ENCODE data around the gene SAMD4A. TPM values are rescaled to one million over a fixed set of nuclear protein-coding genes. Genes with fewer than 3 reads are reported as not detected.

The SAMD4A gene
- total and polyA plus RNA-seq, 10 donors: 2.3 to 31.0 (median 21.2) TPM

DNA sequence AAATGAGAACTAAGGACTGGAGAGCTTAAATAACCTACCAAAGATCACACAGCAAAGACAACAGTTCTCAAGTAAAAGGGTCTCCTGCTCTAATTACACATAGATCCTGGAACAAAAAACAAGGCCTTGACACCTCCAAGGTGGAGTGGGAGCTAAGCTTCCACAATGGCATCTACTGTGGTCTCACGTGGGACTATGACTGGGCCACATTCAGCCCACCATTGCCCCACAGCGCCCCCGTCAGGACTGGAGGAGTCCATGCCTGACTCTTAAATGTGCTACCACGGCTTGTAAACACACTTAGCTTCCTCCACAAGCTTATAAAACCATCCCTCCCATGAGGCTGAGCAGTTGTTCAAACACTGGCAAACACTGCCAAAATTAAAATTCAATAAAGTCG is 247.1 kb downstream of the SAMD4A start:
- 65 to 79% (median 75%) methylated on average over 5 of the region's 5 CpGs for WGBS, 5 donors
- Histone ChIP-seq H3K36me3 (no peaks in the 10 kb centered on the region), H3K27ac (no peak overlapping the region), H3K9me3 (no peaks in the 10 kb centered on the region), H3K4me1 (no peaks in the 10 kb centered on the region), H3K27me3 (replicated peaks in 1 of 7) (no peaks in the 10 kb centered on the region), H3K4me3 (no peak overlapping the region)
- no peak for DNase-seq
- intact Hi-C loops (cut with DNase I; ENCODE audit: low total_unique reads): no loop called here
- no peak for TF ChIP-seq POLR2AphosphoS5 (IDR thresholded peaks at IDR 0.05)
- TF ChIP-seq, protein P1, sequence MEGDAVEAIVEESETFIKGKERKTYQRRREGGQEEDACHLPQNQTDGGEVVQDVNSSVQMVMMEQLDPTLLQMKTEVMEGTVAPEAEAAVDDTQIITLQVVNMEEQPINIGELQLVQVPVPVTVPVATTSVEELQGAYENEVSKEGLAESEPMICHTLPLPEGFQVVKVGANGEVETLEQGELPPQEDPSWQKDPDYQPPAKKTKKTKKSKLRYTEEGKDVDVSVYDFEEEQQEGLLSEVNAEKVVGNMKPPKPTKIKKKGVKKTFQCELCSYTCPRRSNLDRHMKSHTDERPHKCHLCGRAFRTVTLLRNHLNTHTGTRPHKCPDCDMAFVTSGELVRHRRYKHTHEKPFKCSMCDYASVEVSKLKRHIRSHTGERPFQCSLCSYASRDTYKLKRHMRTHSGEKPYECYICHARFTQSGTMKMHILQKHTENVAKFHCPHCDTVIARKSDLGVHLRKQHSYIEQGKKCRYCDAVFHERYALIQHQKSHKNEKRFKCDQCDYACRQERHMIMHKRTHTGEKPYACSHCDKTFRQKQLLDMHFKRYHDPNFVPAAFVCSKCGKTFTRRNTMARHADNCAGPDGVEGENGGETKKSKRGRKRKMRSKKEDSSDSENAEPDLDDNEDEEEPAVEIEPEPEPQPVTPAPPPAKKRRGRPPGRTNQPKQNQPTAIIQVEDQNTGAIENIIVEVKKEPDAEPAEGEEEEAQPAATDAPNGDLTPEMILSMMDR (IDR thresholded peaks at IDR 0.05 in 8 of 11, conservative IDR thresholded peaks at IDR 0.05 in 3 of 11): no peak
- no peak for TF ChIP-seq POLR2A (IDR thresholded peaks at IDR 0.05)

DNA sequence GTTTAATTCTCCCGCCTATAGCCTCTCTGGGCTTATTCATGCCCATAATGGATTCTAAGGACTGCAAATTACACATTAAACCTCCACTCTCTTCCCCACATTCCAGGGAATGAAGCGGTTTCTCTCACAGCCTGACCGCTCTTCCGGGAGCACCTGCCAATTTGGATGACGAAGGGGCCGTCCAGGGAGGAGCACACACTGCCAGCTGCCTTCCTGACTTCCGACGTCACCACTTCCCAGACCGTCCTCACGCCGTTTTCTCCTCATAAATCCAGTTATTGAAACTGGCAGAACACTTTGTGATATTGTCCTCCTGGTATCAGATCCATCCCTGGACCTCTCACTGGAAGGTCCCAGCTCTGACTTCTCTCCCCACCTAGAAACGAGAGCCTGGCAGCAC is 248.1 kb downstream of the SAMD4A start:
- intact Hi-C loops (cut with DNase I; ENCODE audit: low total_unique reads): no loop called here
- Histone ChIP-seq H3K36me3 (no peaks in the 10 kb centered on the region), H3K27ac (no peak overlapping the region), H3K4me3 (no peak overlapping the region), H3K27me3 (replicated peaks in 1 of 7) (no peaks in the 10 kb centered on the region), H3K9me3 (no peaks in the 10 kb centered on the region), H3K4me1 (no peaks in the 10 kb centered on the region)
- no peak for TF ChIP-seq POLR2A (IDR thresholded peaks at IDR 0.05)
- TF ChIP-seq, protein P1 (IDR thresholded peaks at IDR 0.05 in 8 of 11, conservative IDR thresholded peaks at IDR 0.05 in 3 of 11): no peak
- TF ChIP-seq POLR2AphosphoS5 (IDR thresholded peaks at IDR 0.05): no peak
- WGBS, 5 donors: 77 to 86% (median 82%) methylated on average over 12 of the region's 12 CpGs
- DNase-seq: no peak

DNA sequence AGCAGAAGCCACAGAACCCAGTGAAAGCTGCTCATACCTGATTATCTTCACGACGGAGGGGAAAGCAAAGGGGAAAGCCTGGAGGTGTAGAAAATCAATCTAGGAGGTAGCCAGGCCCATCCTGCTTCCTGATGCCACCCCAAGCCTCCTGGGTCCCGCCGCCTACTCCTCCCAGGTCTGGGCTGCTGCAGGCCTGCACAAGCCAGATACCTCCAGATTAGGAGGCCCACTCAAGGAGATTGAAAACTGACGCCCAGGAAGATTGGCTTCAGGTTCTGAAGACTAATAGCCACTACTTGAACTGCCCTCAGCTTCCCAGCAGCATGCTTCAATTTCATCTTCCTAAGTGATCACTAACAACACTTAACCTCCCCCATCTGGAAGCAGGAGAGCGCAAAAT is 248.6 kb downstream of the SAMD4A start:
- Histone ChIP-seq H3K4me1 (no peaks in the 10 kb centered on the region), H3K27ac (no peak overlapping the region), H3K9me3 (no peaks in the 10 kb centered on the region), H3K4me3 (no peak overlapping the region), H3K27me3 (replicated peaks in 1 of 7) (no peaks in the 10 kb centered on the region), H3K36me3 (no peaks in the 10 kb centered on the region)
- intact Hi-C loops (cut with DNase I; ENCODE audit: low total_unique reads): no loop called here
- DNase-seq: no peak
- 77 to 92% (median 90%) methylated on average over 6 of the region's 6 CpGs for WGBS, 5 donors
- TF ChIP-seq, protein P1 (IDR thresholded peaks at IDR 0.05 in 8 of 11, conservative IDR thresholded peaks at IDR 0.05 in 3 of 11): no peak
- TF ChIP-seq POLR2A (IDR thresholded peaks at IDR 0.05) (no peak), POLR2AphosphoS5 (IDR thresholded peaks at IDR 0.05) (no peak)

DNA sequence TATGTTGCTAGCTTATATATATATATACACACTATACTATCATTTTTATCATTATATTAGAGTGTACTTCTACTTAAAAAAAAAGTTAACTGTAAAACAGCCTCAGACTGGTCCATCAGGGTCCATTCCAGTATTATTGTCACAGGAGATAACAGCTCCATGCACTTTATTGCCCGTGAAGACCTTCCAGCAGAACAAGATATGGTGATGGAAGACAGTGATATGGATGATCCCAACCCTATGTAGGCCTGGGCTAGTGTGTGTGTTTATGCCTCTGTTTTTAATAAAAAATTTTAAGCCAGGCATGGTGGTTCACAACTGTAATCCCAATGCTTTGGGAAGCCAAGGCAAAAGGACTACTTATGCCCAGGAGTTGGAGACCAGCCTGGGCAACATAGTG is 249.5 kb downstream of the SAMD4A start:
- H3K4me3 ChIP-seq: no peak overlapping the region
- no peak for DNase-seq
- TF ChIP-seq POLR2A (IDR thresholded peaks at IDR 0.05) (no peak), POLR2AphosphoS5 (IDR thresholded peaks at IDR 0.05) (no peak)
- TF ChIP-seq, protein P1 (IDR thresholded peaks at IDR 0.05 in 8 of 11, conservative IDR thresholded peaks at IDR 0.05 in 3 of 11): no peak
- no peaks in the 10 kb centered on the region for H3K4me1 ChIP-seq
- H3K36me3 ChIP-seq: no peaks in the 10 kb centered on the region
- no peaks in the 10 kb centered on the region for H3K27me3 ChIP-seq (replicated peaks in 1 of 7)
- WGBS, 5 donors: 88 to 97% (median 94%) methylated on average over 1 of the region's 1 CpG
- H3K27ac ChIP-seq: no peak overlapping the region
- H3K9me3 ChIP-seq: no peaks in the 10 kb centered on the region
- intact Hi-C loops (cut with DNase I; ENCODE audit: low total_unique reads): no loop called here
